NCI-H748 (cell line): Measurements from ENCODE around the gene GP5.

Experiments
- DNase-seq: peaks from one replicate; lab custom pipeline; 2025; ENCODE audit not compliant: unreplicated experiment; lab: John Stamatoyannopoulos, UW

GP5 gene

GRCh38 chr3:194352667-194353246 lies 46.3 kb downstream of the GP5 start:
- no peak for DNase-seq

GRCh38 chr3:194351952-194352536 lies 47.0 kb downstream of the GP5 start:
- no peak for DNase-seq

- no peak for DNase-seq
These were observed 47.9 kb downstream of the GP5 start, which contains the start of gene CPN2 for GRCh38 chr3:194351080-194351672. TSS of gene CPN2 (minus strand) at chr3:194351328. CDS start at chr3:194342702, 8,626 bp downstream.

- DNase-seq, result no peak
These were observed 48.4 kb downstream of the GP5 start for GRCh38 chr3:194350726-194351071.

- no peak for DNase-seq
These were observed 50.7 kb downstream of the GP5 start for GRCh38 chr3:194348354-194348753.

- no peak for DNase-seq
These were observed 52.4 kb downstream of the GP5 start for GRCh38 chr3:194346621-194347020.

- no peak for DNase-seq
These were observed 53.0 kb downstream of the GP5 start for GRCh38 chr3:194346035-194346434.
